Stomach (tissue), 4 donors: ENCODE data around the gene MIS18A.

ENCODE experiments used
- CTCF ChIP-seq, 7 experiments: fragments of 450-650 bp in 4 of 7; fragments of 200-600 bp in 3 of 7; sonication (generic) in 3 of 7; IDR thresholded peaks; one replicate each; pipeline ENCODE4 v1.5.1; 2016 to 2019; ENCODE audit warnings: antibody characterized with exemption in 7 of 7, control low read depth in 2 of 7, mild to moderate bottlenecking in 1 of 7
- EP300 ChIP-seq: sonication (generic); formaldehyde crosslinking; IDR thresholded peaks from one replicate; pipeline ENCODE4 v1.6.1; 2017; ENCODE audit warnings: antibody characterized with exemption
- POLR2A ChIP-seq, 4 donors: fragments of 450-650 bp; IDR thresholded peaks; one replicate each; pipeline ENCODE4 v1.6.1; 2016; ENCODE audit warnings: antibody characterized with exemption in 4 of 4, control low read depth in 2 of 4, mild to moderate bottlenecking in 1 of 4, moderate library complexity in 1 of 4

DNA sequence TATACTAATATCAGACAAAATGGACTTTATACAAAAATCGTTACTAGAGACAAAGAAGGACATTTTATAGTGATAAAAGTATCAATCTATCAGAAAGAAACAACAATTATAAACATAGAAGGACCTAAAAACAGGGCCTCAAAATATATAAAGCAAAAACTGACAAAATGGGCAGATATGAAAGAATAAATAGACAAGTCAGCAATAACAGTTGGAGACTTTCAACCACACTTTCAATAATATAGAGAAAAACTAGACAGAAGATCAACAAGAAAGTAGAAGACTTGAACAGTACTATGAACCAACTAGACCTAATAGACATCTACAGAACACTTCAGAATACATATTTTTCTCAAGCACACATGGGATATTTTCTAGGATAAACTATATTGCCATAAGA is 52.4 kb downstream of the MIS18A start:
- TF ChIP-seq CTCF (IDR thresholded peaks at IDR 0.05) (no peak), EP300 (no peak), POLR2A (IDR thresholded peaks at IDR 0.05) (no peak)
